Measurements from ENCODE around the gene INSIG1. TPM values are rescaled to one million over a fixed set of nuclear protein-coding genes. Genes with fewer than 3 reads are reported as not detected.

INSIG1 gene
- total RNA-seq: 392 and 505 TPM in 2 replicates

GRCh38 chr7:155297517-155298287 lies at the start of gene INSIG1:
TSS of gene INSIG1 (plus strand) at chr7:155297878. CDS start at chr7:155298286, 408 bp downstream.
- DNase-seq (ENCODE audit: low read depth): no peak
- peak within 1 kb of the TSS; percentile 83 for H3K4me3 ChIP-seq (ENCODE audit: low read depth, low read length)
- no peak for TF ChIP-seq CTCF (conservative IDR thresholded peaks at IDR 0.05; ENCODE audit: low read depth, low read length)

GRCh38 chr7:155248366-155248756 lies 49.3 kb upstream of the INSIG1 start:
- TF ChIP-seq CTCF (conservative IDR thresholded peaks at IDR 0.05; ENCODE audit: low read depth, low read length): no peak
- no peak for DNase-seq (ENCODE audit: low read depth)
- H3K4me3 ChIP-seq (ENCODE audit: low read depth, low read length): no peak overlapping the region

GRCh38 chr7:155251831-155252230 lies 45.8 kb upstream of the INSIG1 start:
- no peak for TF ChIP-seq CTCF (conservative IDR thresholded peaks at IDR 0.05; ENCODE audit: low read depth, low read length)
- DNase-seq (ENCODE audit: low read depth): no peak
- H3K4me3 ChIP-seq (ENCODE audit: low read depth, low read length): no peak overlapping the region

GRCh38 chr7:155252444-155252887 lies 45.2 kb upstream of the INSIG1 start:
- peak; percentile 26 for TF ChIP-seq CTCF (conservative IDR thresholded peaks at IDR 0.05; ENCODE audit: low read depth, low read length)
- DNase-seq (ENCODE audit: low read depth): no peak
- no peak overlapping the region for H3K4me3 ChIP-seq (ENCODE audit: low read depth, low read length)

GRCh38 chr7:155252892-155253501 lies 44.7 kb upstream of the INSIG1 start:
- TF ChIP-seq CTCF (conservative IDR thresholded peaks at IDR 0.05; ENCODE audit: low read depth, low read length): no peak
- no peak overlapping the region for H3K4me3 ChIP-seq (ENCODE audit: low read depth, low read length)
- no peak for DNase-seq (ENCODE audit: low read depth)

- TF ChIP-seq CTCF (conservative IDR thresholded peaks at IDR 0.05; ENCODE audit: low read depth, low read length): no peak
- DNase-seq (ENCODE audit: low read depth): no peak
- no peak overlapping the region for H3K4me3 ChIP-seq (ENCODE audit: low read depth, low read length)
These were observed 43.7 kb upstream of the INSIG1 start for GRCh38 chr7:155254018-155254417.
